ENCODE data around the gene CAMTA1. TPM values are rescaled to one million over a fixed set of nuclear protein-coding genes. Genes with fewer than 3 reads are reported as not detected.

CAMTA1 gene
- polyA plus RNA-seq, 1 donor from 2014 or later, result 162 TPM

- Histone ChIP-seq H4K20me1 (ENCODE audit: insufficient read depth) (no peaks in the 10 kb centered on the region), H3K9me3 (ENCODE audit: low read length) (no peaks in the 10 kb centered on the region), H3K4me2 (ENCODE audit: low read length) (no peak overlapping the region), H3F3A (ENCODE audit: insufficient read depth, low read length, poor library complexity, severe bottlenecking) (no peaks in the 10 kb centered on the region), H3K36me3 (ENCODE audit: insufficient read depth, low read length) (no peaks in the 10 kb centered on the region), H3K27me3 (ENCODE audit: insufficient read depth, low read depth, low read length) (no peaks in the 10 kb centered on the region), H2AFZ (ENCODE audit: low read depth, low read length) (no peak overlapping the region), H3K9me2 (ENCODE audit: insufficient read depth, low read length) (no peaks in the 10 kb centered on the region), H3K4me3 (ENCODE audit: low read length) (no peak overlapping the region), H3K9ac (ENCODE audit: low read length) (no peak overlapping the region), H3K27ac (ENCODE audit: low read length) (no peak overlapping the region), H3K79me2 (replicated peaks; ENCODE audit: insufficient read depth, low read length) (no peaks in the 10 kb centered on the region)
- TF ChIP-seq RAD21 (conservative IDR thresholded peaks at IDR 0.05), result no peak
- no peak for TF ChIP-seq REST (IDR thresholded peaks at IDR 0.05; ENCODE audit: borderline replicate concordance)
- TF ChIP-seq POLR2AphosphoS5 (IDR thresholded peaks at IDR 0.05), result no peak
- TF ChIP-seq SMC3 (conservative IDR thresholded peaks at IDR 0.05; ENCODE audit: poor library complexity), result no peak
- no peak for TF ChIP-seq MXI1 (conservative IDR thresholded peaks at IDR 0.05; ENCODE audit: poor library complexity, severe bottlenecking)
- no peak for TF ChIP-seq EP300 (conservative IDR thresholded peaks at IDR 0.05; ENCODE audit: poor library complexity, severe bottlenecking)
- TF ChIP-seq EZH2 (IDR thresholded peaks at IDR 0.05; ENCODE audit: borderline replicate concordance, insufficient read depth, low read length, poor library complexity, severe bottlenecking), result no peak
- TF ChIP-seq TAF1 (IDR thresholded peaks at IDR 0.05; ENCODE audit: low read depth), result no peak
- no peak for TF ChIP-seq CTCF (IDR thresholded peaks at IDR 0.05; ENCODE audit: poor library complexity, severe bottlenecking)
Measured at GRCh38 chr1:7644961-7645750, 859.9 kb downstream of the CAMTA1 start.

GRCh38 chr1:7645751-7646048 lies 860.4 kb downstream of the CAMTA1 start:
- TF ChIP-seq EZH2 (IDR thresholded peaks at IDR 0.05; ENCODE audit: borderline replicate concordance, insufficient read depth, low read length, poor library complexity, severe bottlenecking) (no peak), TAF1 (IDR thresholded peaks at IDR 0.05; ENCODE audit: low read depth) (no peak), CTCF (IDR thresholded peaks at IDR 0.05; ENCODE audit: poor library complexity, severe bottlenecking) (no peak), POLR2AphosphoS5 (IDR thresholded peaks at IDR 0.05) (no peak), EP300 (conservative IDR thresholded peaks at IDR 0.05; ENCODE audit: poor library complexity, severe bottlenecking) (no peak), MXI1 (conservative IDR thresholded peaks at IDR 0.05; ENCODE audit: poor library complexity, severe bottlenecking) (no peak), RAD21 (conservative IDR thresholded peaks at IDR 0.05) (no peak), SMC3 (conservative IDR thresholded peaks at IDR 0.05; ENCODE audit: poor library complexity) (no peak), REST (IDR thresholded peaks at IDR 0.05; ENCODE audit: borderline replicate concordance) (no peak)
- H3K36me3 ChIP-seq (ENCODE audit: insufficient read depth, low read length), result no peaks in the 10 kb centered on the region
- no peaks in the 10 kb centered on the region for H3K9me2 ChIP-seq (ENCODE audit: insufficient read depth, low read length)
- H2AFZ ChIP-seq (ENCODE audit: low read depth, low read length), result no peak overlapping the region
- no peaks in the 10 kb centered on the region for H3K79me2 ChIP-seq (replicated peaks; ENCODE audit: insufficient read depth, low read length)
- no peaks in the 10 kb centered on the region for H3F3A ChIP-seq (ENCODE audit: insufficient read depth, low read length, poor library complexity, severe bottlenecking)
- no peaks in the 10 kb centered on the region for H3K9me3 ChIP-seq (ENCODE audit: low read length)
- no peak overlapping the region for H3K4me2 ChIP-seq (ENCODE audit: low read length)
- no peak overlapping the region for H3K9ac ChIP-seq (ENCODE audit: low read length)
- H3K27me3 ChIP-seq (ENCODE audit: insufficient read depth, low read depth, low read length), result no peaks in the 10 kb centered on the region
- no peak overlapping the region for H3K27ac ChIP-seq (ENCODE audit: low read length)
- no peaks in the 10 kb centered on the region for H4K20me1 ChIP-seq (ENCODE audit: insufficient read depth)
- H3K4me3 ChIP-seq (ENCODE audit: low read length), result no peak overlapping the region

All from neural cell (in vitro differentiated cells).